Sigmoid colon (tissue), 4 donors: ENCODE data around the gene DGAT2.

ENCODE experiments used
- CTCF ChIP-seq, 4 experiments: fragments of 450-650 bp in 3 of 4; fragments of 200-600 bp in 1 of 4; IDR thresholded peaks; one replicate each; pipeline ENCODE4 v1.5.1; 2016 to 2019; ENCODE audit warnings: antibody characterized with exemption in 4 of 4, mild to moderate bottlenecking in 3 of 4, moderate library complexity in 2 of 4
- EP300 ChIP-seq, 4 donors: sonication (generic); formaldehyde crosslinking; IDR thresholded peaks; one replicate each; pipeline ENCODE4 v1.6.1; 2017; ENCODE audit warnings: antibody characterized with exemption in 4 of 4
- POLR2A ChIP-seq, 2 donors: fragments of 450-650 bp; IDR thresholded peaks; one replicate each; pipeline ENCODE4 v1.6.1; 2016; ENCODE audit warnings: antibody characterized with exemption in 2 of 2, mild to moderate bottlenecking in 2 of 2, moderate library complexity in 2 of 2
- POLR2AphosphoS5 ChIP-seq, 4 donors: sonication (generic); formaldehyde crosslinking; IDR thresholded peaks; one replicate each; pipeline ENCODE4 v1.6.1; 2017; ENCODE audit warnings: antibody characterized with exemption in 4 of 4

GRCh38 chr11:75775056-75775455 lies 6.5 kb downstream of the DGAT2 start:
- no peak for TF ChIP-seq EP300 (IDR thresholded peaks at IDR 0.05)
- no peak for TF ChIP-seq CTCF (IDR thresholded peaks at IDR 0.05)
- TF ChIP-seq POLR2AphosphoS5 (IDR thresholded peaks at IDR 0.05): no peak
- no peak for TF ChIP-seq POLR2A (IDR thresholded peaks at IDR 0.05)
